ENCODE results near the gene NUDT16L1. TPM values are rescaled to one million over a fixed set of nuclear protein-coding genes. Genes with fewer than 3 reads are reported as not detected.
"Not testable (repeated sequence)": the region's sequence is repeated elsewhere in the genome, so short reads cannot be mapped to it uniquely, and the experiment has no call there.

The NUDT16L1 gene
- total and polyA plus RNA-seq, 3 donors from 2014 or later = 33.6 to 48.6 (median 34.3) TPM

DNA sequence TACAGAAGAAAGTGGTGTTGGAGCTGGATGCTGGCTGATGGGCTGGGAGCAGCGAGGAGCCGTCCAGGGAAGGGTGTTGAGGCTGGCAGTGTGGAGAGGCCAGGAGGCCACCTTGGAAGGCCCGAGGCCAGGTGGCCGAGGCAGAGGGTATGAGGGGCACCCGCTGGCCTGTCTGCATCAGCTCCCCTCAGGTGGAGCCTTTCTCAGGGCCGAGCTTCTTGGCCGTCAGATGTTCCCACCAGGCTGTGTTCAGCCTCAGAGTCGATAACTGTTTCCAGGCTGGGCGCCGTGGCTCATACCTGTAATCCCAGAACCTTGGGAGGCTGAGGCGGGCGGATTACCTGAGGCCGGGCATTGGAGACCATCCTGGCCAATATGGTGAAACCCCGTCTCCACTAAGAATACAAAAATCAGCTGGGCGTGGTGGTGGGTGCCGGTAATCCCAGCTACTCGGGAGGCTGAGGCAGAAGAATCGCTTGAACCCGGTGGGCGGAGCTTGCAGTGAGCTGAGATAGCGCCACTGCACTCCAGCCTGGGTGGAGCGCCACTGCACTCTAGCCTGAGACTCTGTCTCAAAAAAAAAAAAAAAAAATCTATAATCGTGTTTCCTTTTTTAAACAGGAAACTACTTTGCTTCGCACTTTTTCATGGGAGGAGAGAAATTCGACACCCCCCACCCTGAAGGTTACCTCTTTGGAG, 43.5 kb upstream of the NUDT16L1 start:
- no peaks in the 10 kb centered on the region for H3K36me3 ChIP-seq (ENCODE audit: low read depth, missing control alignments)
- 93 to 95% methylated on average over 21 to 25 of the region's 25 CpGs for WGBS, 2 donors

DNA sequence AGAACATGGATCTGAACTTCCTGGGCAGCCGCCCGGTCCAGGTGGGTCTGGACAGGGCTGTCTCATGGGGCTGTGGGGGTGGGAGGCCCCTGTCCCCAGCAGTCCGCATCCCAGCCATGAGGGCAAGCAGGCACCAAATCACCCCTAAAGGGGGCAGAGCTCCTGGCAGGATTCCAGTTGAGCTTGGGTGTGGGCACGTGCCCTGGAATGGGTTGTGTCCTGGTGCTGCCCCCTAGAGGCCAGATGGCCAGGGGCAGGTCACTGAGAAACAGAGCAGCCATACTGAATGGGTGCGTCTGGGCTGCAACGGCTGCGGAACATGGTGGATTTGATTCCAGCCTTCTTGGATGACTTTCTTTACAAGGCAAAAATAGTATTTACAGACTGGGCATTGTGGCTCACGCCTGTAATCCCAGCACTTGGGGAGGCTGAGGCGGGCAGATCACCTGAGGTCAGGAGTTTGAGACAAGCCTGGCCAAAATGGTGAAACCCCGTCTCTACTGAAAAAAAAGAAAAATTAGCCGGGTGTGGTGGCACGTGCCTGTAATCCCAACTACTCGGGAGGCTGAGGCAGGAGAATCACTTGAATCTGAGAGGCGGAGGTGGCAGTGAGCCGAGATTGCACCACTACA, 42.8 kb upstream of the NUDT16L1 start:
- H3K4me3 ChIP-seq; H3K9me3 ChIP-seq; H3K36me3 ChIP-seq (ENCODE audit: low read depth, missing control alignments); intact Hi-C loops (cut with DNase I; ENCODE audit: low total_unique reads); H3K27me3 ChIP-seq; H3K27ac ChIP-seq: not testable (repeated sequence)
- peak; percentile 54 for DNase-seq
- peaks cover 15% of the 10 kb centered on the region for H3K4me1 ChIP-seq
- peak; percentile 33 to 69 (median 51) for TF ChIP-seq CTCF (IDR thresholded peaks at IDR 0.05)
- WGBS, 2 donors = 85 to 93% methylated on average over 10 to 15 of the region's 15 CpGs

More for the DNA sequence above, 43.5 kb upstream of the NUDT16L1 start:
- DNase-seq = no peak
- no peak overlapping the region for H3K4me3 ChIP-seq
- H3K4me1 ChIP-seq = peaks cover 15% of the 10 kb centered on the region
- intact Hi-C loops (cut with DNase I; ENCODE audit: low total_unique reads) = no loop called here
- TF ChIP-seq POLR2A (IDR thresholded peaks at IDR 0.05) (no peak), CTCF (IDR thresholded peaks at IDR 0.05) (no peak)
- no peaks in the 10 kb centered on the region for H3K27me3 ChIP-seq
- H3K9me3 ChIP-seq = no peaks in the 10 kb centered on the region
- no peak overlapping the region for H3K27ac ChIP-seq

DNA sequence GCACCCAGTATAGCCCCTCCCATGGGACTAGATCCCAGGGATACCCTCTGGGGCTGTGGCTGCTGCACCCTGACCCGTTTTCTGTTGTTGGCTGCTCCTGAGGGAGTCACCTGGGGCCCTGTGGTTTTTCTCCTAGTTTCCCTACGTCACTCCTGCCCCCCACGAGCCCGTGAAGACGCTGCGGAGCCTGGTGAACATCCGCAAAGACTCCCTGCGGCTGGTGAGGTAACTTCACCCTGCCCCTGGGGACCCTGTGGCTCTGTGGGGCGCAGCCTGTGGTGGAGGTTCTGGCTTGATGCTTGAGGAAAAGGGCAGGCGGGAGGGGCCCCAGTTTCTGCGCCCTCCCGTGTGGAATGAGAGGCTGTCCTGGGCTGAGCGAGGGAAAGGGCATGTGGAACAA, 41.5 kb upstream of the NUDT16L1 start:
- H3K4me1 ChIP-seq = peaks cover 15% of the 10 kb centered on the region
- no peaks in the 10 kb centered on the region for H3K27me3 ChIP-seq
- DNase-seq = no peak
- no peak for TF ChIP-seq CTCF (IDR thresholded peaks at IDR 0.05)
- TF ChIP-seq POLR2A (IDR thresholded peaks at IDR 0.05) = no peak
- no peaks in the 10 kb centered on the region for H3K36me3 ChIP-seq (ENCODE audit: low read depth, missing control alignments)
- H3K9me3 ChIP-seq = no peaks in the 10 kb centered on the region
- no peak overlapping the region for H3K4me3 ChIP-seq
- H3K27ac ChIP-seq = no peak overlapping the region
- intact Hi-C loops (cut with DNase I; ENCODE audit: low total_unique reads) = no loop called here
- 91 to 94% methylated on average over 8 to 13 of the region's 13 CpGs for WGBS, 2 donors

GRCh38 chr16:4652561-4652960, 40.8 kb upstream of the NUDT16L1 start:
- Histone ChIP-seq H3K4me1 (peaks cover 15% of the 10 kb centered on the region), H3K27ac (no peak overlapping the region), H3K36me3 (ENCODE audit: low read depth, missing control alignments) (no peaks in the 10 kb centered on the region), H3K9me3 (no peaks in the 10 kb centered on the region), H3K4me3 (no peak overlapping the region), H3K27me3 (no peaks in the 10 kb centered on the region)
- WGBS, 2 donors = 91 to 93% methylated on average over 19 to 25 of the region's 25 CpGs
- TF ChIP-seq CTCF (IDR thresholded peaks at IDR 0.05) (no peak), POLR2A (IDR thresholded peaks at IDR 0.05) (no peak)
- intact Hi-C loops (cut with DNase I; ENCODE audit: low total_unique reads) = no loop called here
- DNase-seq = no peak

Data from testis (tissue), 3 donors.